Caco-2 (cell line): ENCODE measurements around the gene PPFIA3. TPM values are rescaled to one million over a fixed set of nuclear protein-coding genes. Genes with fewer than 3 reads are reported as not detected.

Source experiments
- BruUV-seq: library from RNA; stranded (reverse); fragments of 400-500 nt; replicated peaks from 2 replicates; lab custom pipeline; 2021; lab: Mats Ljungman, UMichigan
- CTCF ChIA-PET: fragments of 300-600 bp; sonication (Branson Sonifier 250); formaldehyde crosslinking; loops from one replicate; lab custom pipeline; 2022; ENCODE audit warnings: antibody characterized with exemption; lab: Charles Lee
- POLR2A ChIA-PET: fragments of 300-600 bp; sonication (Branson Sonifier 250); formaldehyde crosslinking; loops from one replicate; lab custom pipeline; 2022; ENCODE audit warnings: antibody characterized with exemption; lab: Charles Lee
- DNase-seq, 2 experiments: peaks; one replicate each; pipeline versions ENCODE4 v3.0.0 to v3.0.0-alpha.2; 2020 to 2022
- H3K27me3 ChIP-seq: replicated peaks from 2 replicates; pipeline ENCODE4 v1.6.0; 2011; ENCODE audit warnings: low read length; ENCODE audit not compliant: control insufficient read depth, insufficient read depth
- H3K36me3 ChIP-seq: 2 replicates; pipeline ENCODE4 v1.5.1; 2011; ENCODE audit warnings: low read length; ENCODE audit not compliant: control insufficient read depth, insufficient read depth
- H3K4me1 ChIP-seq: fragments of 250-450 bp; sonication (Bioruptor Pico); 2 replicates; pipeline ENCODE4 v1.5.1; 2020; ENCODE audit warnings: mild to moderate bottlenecking
- H3K4me3 ChIP-seq: 2 replicates; pipeline ENCODE4 v1.5.1; 2011; ENCODE audit warnings: low read depth, mild to moderate bottlenecking, control low read depth, low read length
- H3K9me3 ChIP-seq: fragments of 250-450 bp; sonication (Bioruptor Pico); 2 replicates; pipeline ENCODE4 v1.5.1; 2020; ENCODE audit warnings: mild to moderate bottlenecking, moderate library complexity
- H3K27ac Mint-ChIP-seq: one replicate; pipeline ENCODE4 v1.8.0; 2022; ENCODE audit warnings: mixed read lengths; ENCODE audit not compliant: unreplicated experiment
- H3K27me3 Mint-ChIP-seq: one replicate; pipeline ENCODE4 v1.8.0; 2022; ENCODE audit warnings: mixed read lengths; ENCODE audit not compliant: insufficient read depth, unreplicated experiment
- H3K36me3 Mint-ChIP-seq: one replicate; pipeline ENCODE4 v1.8.0; 2022; ENCODE audit warnings: mild to moderate bottlenecking, mixed read lengths; ENCODE audit not compliant: insufficient read depth, unreplicated experiment
- H3K4me1 Mint-ChIP-seq: one replicate; pipeline ENCODE4 v1.8.0; 2022; ENCODE audit warnings: low read depth, mixed read lengths; ENCODE audit not compliant: unreplicated experiment
- H3K4me3 Mint-ChIP-seq: one replicate; pipeline ENCODE4 v1.8.0; 2022; ENCODE audit warnings: mild to moderate bottlenecking, moderate library complexity, mixed read lengths; ENCODE audit not compliant: unreplicated experiment
- H3K9me3 Mint-ChIP-seq: one replicate; pipeline ENCODE4 v1.8.0; 2022; ENCODE audit warnings: mixed read lengths; ENCODE audit not compliant: unreplicated experiment
- CTCF ChIP-seq, 2 experiments: fragments of 200-600 bp in 1 of 2; IDR thresholded peaks; 1 replicate in 1 of 2; 2 replicates in 1 of 2; pipeline versions ENCODE4 v1.5.1 to v1.8.0; 2011 to 2022; ENCODE audit warnings: antibody characterized with exemption in 1 of 2, control low read depth in 1 of 2, inconsistent platforms in 1 of 2, low read depth in 1 of 2, low read length in 1 of 2, mild to moderate bottlenecking in 1 of 2, moderate library complexity in 1 of 2; ENCODE audit not compliant: insufficient read depth in 1 of 2, severe bottlenecking in 1 of 2, unreplicated experiment in 1 of 2
- intact Hi-C: fragments of 100-400 bp; cut with micrococcal nuclease; formaldehyde crosslinking; loops from one replicate; pipeline ENCODE4 v1.10.0; 2022; ENCODE audit not compliant: unreplicated experiment
- total RNA-seq: library from RNA; stranded (reverse); gene quantifications from 2 replicates; pipeline ENCODE4 v1.2.3, GENCODE V29; 2022

PPFIA3 gene
- total RNA-seq, 1 experiment from 2014 or later: 11.8 TPM

GRCh38 chr19:49113762-49114629 lies 5.3 kb upstream of the PPFIA3 start, which contains the start of gene LIN7B:
LIN7B (plus strand) TSS chr19:49114370; CDS start chr19:49114405, 35 bp downstream.
- peak; percentile 73 to 92 for DNase-seq
- CTCF ChIA-PET: interaction anchor here (0.6 to 3.0 kb wide), 18 partner anchors 9 to 1677 kb away, joined by 3 to 54 read pairs (median 5); partner anchors contain the start of genes BAX, CGB7, GYS1 and RUVBL2
- Mint-ChIP-seq H3K27ac (peak within 1 kb of the TSS; percentile 64), H3K4me3 (peak within 1 kb of the TSS; percentile 95), H3K4me1 (peaks cover 32% of the 10 kb centered on the region), H3K9me3 (no peaks in the 10 kb centered on the region), H3K27me3 (no peaks in the 10 kb centered on the region), H3K36me3 (peaks cover 27% of the 10 kb centered on the region)
- intact Hi-C loops: no loop called here
- Histone ChIP-seq H3K9me3 (no peaks in the 10 kb centered on the region), H3K4me3 (peak within 1 kb of the TSS; percentile 92), H3K36me3 (no peaks in the 10 kb centered on the region), H3K4me1 (peaks cover 18% of the 10 kb centered on the region), H3K27me3 (no peaks in the 10 kb centered on the region)
- POLR2A ChIA-PET: interaction anchor here (0.5 to 1.9 kb wide), 6 partner anchors 12 to 339 kb away, joined by 3 to 13 read pairs (median 4); partner anchors contain the start of genes ALDH16A1 and RUVBL2
- no TSS peak for BruUV-seq
- TF ChIP-seq CTCF (IDR thresholded peaks at IDR 0.05; ENCODE audit: insufficient read depth in 1 of 2, low read depth in 1 of 2, low read length in 1 of 2, severe bottlenecking in 1 of 2, unreplicated experiment in 1 of 2): peak; percentile 42 to 62

DNA sequence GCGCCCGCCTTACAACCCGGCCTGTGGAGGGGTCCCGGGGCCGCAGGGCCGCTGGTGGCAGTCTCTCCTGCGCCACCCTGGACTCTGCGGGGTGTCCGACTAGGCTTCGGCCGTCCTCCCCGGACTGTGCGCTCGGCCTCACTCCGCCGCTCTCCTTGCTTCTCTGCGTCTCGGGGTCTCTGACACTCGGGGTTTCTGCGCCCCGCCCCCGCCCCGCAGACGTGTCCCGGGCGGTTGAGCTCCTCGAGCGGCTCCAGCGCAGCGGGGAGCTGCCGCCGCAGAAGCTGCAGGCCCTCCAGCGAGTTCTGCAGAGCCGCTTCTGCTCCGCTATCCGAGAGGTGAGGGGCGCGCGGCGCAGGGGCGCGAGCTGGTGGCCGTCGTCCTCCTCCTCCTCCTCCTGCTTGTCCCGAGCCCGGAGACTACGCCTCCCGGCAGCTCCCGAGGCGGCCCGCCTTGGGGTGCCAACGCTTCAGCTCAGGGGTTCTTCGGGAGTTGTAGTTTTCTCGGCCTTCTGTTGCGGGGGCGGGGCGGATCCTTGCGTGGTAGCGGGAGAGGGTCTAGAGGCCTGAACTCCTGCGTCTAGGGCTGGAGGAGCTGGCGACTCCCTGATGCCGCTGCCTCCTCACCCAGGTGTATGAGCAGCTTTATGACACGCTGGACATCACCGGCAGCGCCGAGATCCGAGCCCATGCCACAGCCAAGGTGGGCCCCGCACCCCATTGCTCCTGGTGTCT lies 4.5 kb upstream of the PPFIA3 start:
- no peaks in the 10 kb centered on the region for H3K36me3 ChIP-seq
- DNase-seq: peak; percentile 61 to 65
- H3K27me3 ChIP-seq: no peaks in the 10 kb centered on the region
- no peak for TF ChIP-seq CTCF (IDR thresholded peaks at IDR 0.05; ENCODE audit: insufficient read depth in 1 of 2, low read depth in 1 of 2, low read length in 1 of 2, severe bottlenecking in 1 of 2, unreplicated experiment in 1 of 2)
- peak overlapping the region; percentile 95 for H3K4me3 Mint-ChIP-seq
- H3K9me3 Mint-ChIP-seq: no peaks in the 10 kb centered on the region
- H3K27me3 Mint-ChIP-seq: no peaks in the 10 kb centered on the region
- no peak overlapping the region for H3K27ac Mint-ChIP-seq
- H3K36me3 Mint-ChIP-seq: peaks cover 24% of the 10 kb centered on the region
- peak overlapping the region; percentile 92 for H3K4me3 ChIP-seq
- no TSS peak for BruUV-seq
- intact Hi-C loops: loop anchor here (5.0 kb wide), 1 partner anchor 83 kb away; no protein-coding TSS in a partner anchor
- peaks cover 18% of the 10 kb centered on the region for H3K4me1 ChIP-seq
- no peaks in the 10 kb centered on the region for H3K9me3 ChIP-seq
- H3K4me1 Mint-ChIP-seq: peaks cover 32% of the 10 kb centered on the region
- CTCF ChIA-PET: interaction anchor here (0.6 to 3.0 kb wide), 13 partner anchors 8 to 1678 kb away, joined by 3 to 54 read pairs (median 5); partner anchors contain the start of gene BAX
- POLR2A ChIA-PET: interaction anchor here (0.5 to 1.9 kb wide), 8 partner anchors 11 to 338 kb away, joined by 3 to 13 read pairs (median 3); partner anchors contain the start of genes ALDH16A1 and RUVBL2

DNA sequence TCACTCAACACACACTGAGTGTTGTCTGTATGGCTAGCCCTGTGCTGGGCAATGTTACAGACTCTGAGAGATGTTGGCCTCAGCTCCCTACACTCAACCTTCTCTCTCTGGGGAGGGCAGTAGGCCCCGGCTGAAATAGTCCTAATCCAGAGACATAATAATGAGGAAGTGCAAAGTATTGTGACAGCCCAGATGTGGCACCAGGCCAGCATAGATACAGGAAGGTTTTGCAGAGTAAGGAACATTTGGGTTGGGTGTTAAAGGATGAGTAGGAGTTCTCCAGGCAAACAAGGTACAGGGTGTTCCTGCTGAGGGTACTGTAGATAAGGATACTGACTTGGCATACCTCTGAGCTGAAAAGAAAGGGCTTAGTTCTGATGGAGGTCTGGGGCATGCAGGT lies 2.8 kb upstream of the PPFIA3 start:
- ChIA-PET CTCF (interaction anchor here (0.7 kb wide), 1 partner anchor 524 kb away, joined by 4 read pairs; the partner anchor contains the start of gene RRAS), POLR2A (no interaction called here)
- H3K4me1 Mint-ChIP-seq: peaks cover 38% of the 10 kb centered on the region
- no TSS peak for BruUV-seq
- H3K4me1 ChIP-seq: peaks cover 18% of the 10 kb centered on the region
- no peak for TF ChIP-seq CTCF (IDR thresholded peaks at IDR 0.05; ENCODE audit: insufficient read depth in 1 of 2, low read depth in 1 of 2, low read length in 1 of 2, severe bottlenecking in 1 of 2, unreplicated experiment in 1 of 2)
- intact Hi-C loops: loop anchor here (5.0 kb wide), 1 partner anchor 81 kb away; no protein-coding TSS in a partner anchor
- H3K4me3 ChIP-seq: no peak overlapping the region
- peak overlapping the region; percentile 94 for H3K4me3 Mint-ChIP-seq
- H3K36me3 ChIP-seq: no peaks in the 10 kb centered on the region
- H3K27me3 ChIP-seq: no peaks in the 10 kb centered on the region
- H3K36me3 Mint-ChIP-seq: peaks cover 24% of the 10 kb centered on the region
- H3K9me3 ChIP-seq: no peaks in the 10 kb centered on the region
- H3K27me3 Mint-ChIP-seq: peaks cover 4% of the 10 kb centered on the region
- H3K9me3 Mint-ChIP-seq: no peaks in the 10 kb centered on the region
- no peak overlapping the region for H3K27ac Mint-ChIP-seq
- no peak for DNase-seq
